ENCODE measurements around the gene PPP1R18. TPM values are rescaled to one million over a fixed set of nuclear protein-coding genes. Genes with fewer than 3 reads are reported as not detected.

Gene PPP1R18
- total and polyA plus RNA-seq, 9 of the 15 experiments (the other 6 are each of a cell fraction or from before 2014, with no cell fraction given): 12.0 to 99.2 (median 42.6) TPM

- TF ChIP-seq ZNF586 (CRISPR knock-in tag; conservative IDR thresholded peaks at IDR 0.05): peak; percentile 86
- TF ChIP-seq ZNF253 (CRISPR knock-in tag; conservative IDR thresholded peaks at IDR 0.05): no peak
- no peak for TF ChIP-seq ZNF766 (CRISPR knock-in tag; conservative IDR thresholded peaks at IDR 0.05)
- no peak for TF ChIP-seq PHB2 (IDR thresholded peaks at IDR 0.05; ENCODE audit: low read depth)
- TF ChIP-seq PHF8 (IDR thresholded peaks at IDR 0.05; ENCODE audit: borderline replicate concordance, low read length): no peak
- no peak for TF ChIP-seq HIVEP1 (CRISPR knock-in tag; IDR thresholded peaks at IDR 0.05)
- 0 out of 2 replicates have a peak, but pooled peaks have one; percentile 50 for TF ChIP-seq ZBTB17 (CRISPR knock-in tag; IDR thresholded peaks at IDR 0.05)
- TF ChIP-seq FOXA1 (IDR thresholded peaks at IDR 0.05; ENCODE audit: borderline replicate concordance): no peak
- TF ChIP-seq TCF3 (CRISPR knock-in tag; IDR thresholded peaks at IDR 0.05): no peak
- TF ChIP-seq CREB3 (tag; conservative IDR thresholded peaks at IDR 0.05; ENCODE audit: low read depth): no peak
- TF ChIP-seq BACH1 (tag; IDR thresholded peaks at IDR 0.05): no peak
- TF ChIP-seq SMARCE1 (IDR thresholded peaks at IDR 0.05): no peak
- TF ChIP-seq PYGO2 (tag; IDR thresholded peaks at IDR 0.05): no peak
- TF ChIP-seq CBX2 (IDR thresholded peaks at IDR 0.05; ENCODE audit: insufficient read depth, low read length, poor library complexity, severe bottlenecking): no peak
- no peak for TF ChIP-seq PTTG1 (tag; IDR thresholded peaks at IDR 0.05; ENCODE audit: low read depth)
- peak; percentile 97 for TF ChIP-seq POLR2A (conservative IDR thresholded peaks at IDR 0.05)
- no peak for TF ChIP-seq NKRF (IDR thresholded peaks at IDR 0.05; ENCODE audit: borderline replicate concordance)
- peak; percentile 68 for TF ChIP-seq ATF4 (CRISPR knock-in tag; IDR thresholded peaks at IDR 0.05)
- TF ChIP-seq HDAC2 (IDR thresholded peaks at IDR 0.05): no peak
- peak; percentile 78; the same call in 1 of the 2 replicates for TF ChIP-seq THAP7 (CRISPR knock-in tag; IDR thresholded peaks at IDR 0.05)
- TF ChIP-seq ZNF134 (CRISPR knock-in tag; conservative IDR thresholded peaks at IDR 0.05): no peak
- no peak for TF ChIP-seq GATAD2B (IDR thresholded peaks at IDR 0.05; ENCODE audit: borderline replicate concordance)
- TF ChIP-seq SIRT6 (IDR thresholded peaks at IDR 0.05; ENCODE audit: low read depth, low read length): peak; percentile 95
- TF ChIP-seq POU5F1 (IDR thresholded peaks at IDR 0.05; ENCODE audit: borderline replicate concordance, low read depth, low read length, partially characterized antibody): no peak
- TF ChIP-seq PHF20 (IDR thresholded peaks at IDR 0.05; ENCODE audit: partially characterized antibody): no peak
Measured at GRCh38 chr6:30725713-30726505, 39.5 kb upstream of the PPP1R18 start (continued).
